Right renal cortex interstitium (tissue), 3 donors: ENCODE data around the gene WDR5. TPM values are rescaled to one million over a fixed set of nuclear protein-coding genes. Genes with fewer than 3 reads are reported as not detected.

Experiments used
- DNase-seq, 3 donors: peaks; one replicate each; pipeline ENCODE4 v3.0.0-alpha.2; 2013; ENCODE audit warnings: low read depth in 3 of 3, low spot score in 2 of 3
- polyA plus RNA-seq, 3 donors: library from polyadenylated mRNA; unstranded; fragments of 120-200 nt; gene quantifications; one replicate each; pipeline ENCODE4 v1.2.1, GENCODE V29; 2013; ENCODE audit not compliant: insufficient read length in 3 of 3

The WDR5 gene
- polyA plus RNA-seq, 3 donors = 35.4 to 38.4 (median 36.7) TPM

- no peak for DNase-seq
Observed at GRCh38 chr9:134157378-134157885, 21.6 kb downstream of the WDR5 start.

- no peak for DNase-seq
Observed at GRCh38 chr9:134158242-134158641, 22.4 kb downstream of the WDR5 start.

DNA sequence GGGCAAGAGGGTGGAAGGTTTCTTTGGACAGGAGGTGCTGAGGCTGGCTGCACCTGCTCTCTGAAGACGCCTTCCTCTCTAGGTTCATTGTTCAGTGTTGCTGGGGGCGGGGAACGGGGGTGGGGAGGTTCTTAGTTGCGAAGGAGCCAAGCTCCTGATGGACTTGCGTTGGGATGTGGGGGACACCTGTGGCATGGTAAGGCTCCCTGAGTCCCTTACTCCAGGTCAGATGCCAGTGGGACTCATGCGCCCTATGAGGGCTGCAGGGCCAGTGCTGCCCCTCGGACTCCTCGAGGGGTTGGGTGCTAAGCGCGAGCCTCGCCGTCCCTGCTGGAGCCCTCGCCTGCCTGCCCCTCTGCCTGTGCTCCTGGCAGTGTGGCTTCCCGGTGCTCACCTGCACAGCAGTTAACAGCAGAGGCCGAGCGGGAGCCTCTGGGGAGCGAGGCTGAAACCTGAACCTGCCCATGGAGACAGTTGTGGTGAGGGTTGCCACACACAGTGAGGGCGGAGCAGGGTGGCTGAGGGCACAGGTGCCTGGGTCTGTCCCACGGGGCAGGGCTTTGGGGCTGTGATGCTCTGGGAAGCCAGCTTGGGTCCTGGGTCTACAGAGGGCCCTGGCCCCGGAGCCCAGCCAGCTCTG lies 23.0 kb downstream of the WDR5 start:
- no peak for DNase-seq

- DNase-seq = no peak
Observed at GRCh38 chr9:134159566-134160245, 23.8 kb downstream of the WDR5 start.

GRCh38 chr9:134161647-134162046 lies 25.8 kb downstream of the WDR5 start:
- DNase-seq = no peak

- DNase-seq = no peak
Observed at GRCh38 chr9:134162212-134162775, 26.4 kb downstream of the WDR5 start.

DNA sequence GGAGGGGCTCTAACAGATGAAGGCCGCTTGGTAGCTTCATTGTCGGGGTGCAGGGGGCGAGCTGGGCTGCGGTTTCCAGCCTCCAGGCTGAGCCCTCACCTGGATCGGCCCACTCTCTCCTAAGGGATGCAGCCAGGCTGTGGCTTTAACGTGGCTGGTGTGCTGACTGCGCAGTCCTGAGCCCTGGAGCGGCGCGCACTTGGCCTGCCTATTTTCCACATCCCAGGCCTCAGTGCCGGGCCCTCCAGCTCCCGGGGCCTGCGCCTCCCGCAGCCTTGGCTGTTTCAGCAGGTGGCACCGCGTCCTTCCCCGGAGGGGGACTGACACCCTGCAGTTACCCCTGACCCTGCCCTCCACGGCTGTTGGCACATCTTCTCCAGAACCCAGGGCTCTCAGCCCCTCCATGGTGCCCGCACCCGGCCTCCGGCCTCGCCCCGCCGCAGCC lies 27.1 kb downstream of the WDR5 start:
- no peak for DNase-seq

GRCh38 chr9:134163371-134164196 lies 27.7 kb downstream of the WDR5 start:
- DNase-seq = no peak

DNA sequence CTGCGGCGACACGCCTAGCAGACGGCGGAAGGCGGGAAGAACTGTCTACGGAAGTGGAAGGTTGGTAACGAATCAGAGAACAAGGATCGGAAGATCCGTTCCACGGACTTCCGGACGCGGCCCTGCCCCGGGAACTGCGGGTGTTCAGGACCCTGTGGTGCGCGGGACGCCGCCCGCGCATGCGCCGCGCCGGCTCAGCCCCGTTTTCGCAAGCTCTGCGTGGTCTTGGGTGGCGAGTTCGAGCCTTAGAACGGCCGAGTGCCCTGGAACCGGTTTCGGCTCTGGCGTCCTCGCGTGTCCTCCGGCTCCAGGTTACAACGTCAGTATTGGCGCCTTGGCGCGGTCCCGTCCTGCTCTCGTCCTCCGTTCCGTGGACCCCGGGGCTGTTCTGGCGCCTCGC lies 29.0 kb downstream of the WDR5 start:
- DNase-seq = no peak

DNA sequence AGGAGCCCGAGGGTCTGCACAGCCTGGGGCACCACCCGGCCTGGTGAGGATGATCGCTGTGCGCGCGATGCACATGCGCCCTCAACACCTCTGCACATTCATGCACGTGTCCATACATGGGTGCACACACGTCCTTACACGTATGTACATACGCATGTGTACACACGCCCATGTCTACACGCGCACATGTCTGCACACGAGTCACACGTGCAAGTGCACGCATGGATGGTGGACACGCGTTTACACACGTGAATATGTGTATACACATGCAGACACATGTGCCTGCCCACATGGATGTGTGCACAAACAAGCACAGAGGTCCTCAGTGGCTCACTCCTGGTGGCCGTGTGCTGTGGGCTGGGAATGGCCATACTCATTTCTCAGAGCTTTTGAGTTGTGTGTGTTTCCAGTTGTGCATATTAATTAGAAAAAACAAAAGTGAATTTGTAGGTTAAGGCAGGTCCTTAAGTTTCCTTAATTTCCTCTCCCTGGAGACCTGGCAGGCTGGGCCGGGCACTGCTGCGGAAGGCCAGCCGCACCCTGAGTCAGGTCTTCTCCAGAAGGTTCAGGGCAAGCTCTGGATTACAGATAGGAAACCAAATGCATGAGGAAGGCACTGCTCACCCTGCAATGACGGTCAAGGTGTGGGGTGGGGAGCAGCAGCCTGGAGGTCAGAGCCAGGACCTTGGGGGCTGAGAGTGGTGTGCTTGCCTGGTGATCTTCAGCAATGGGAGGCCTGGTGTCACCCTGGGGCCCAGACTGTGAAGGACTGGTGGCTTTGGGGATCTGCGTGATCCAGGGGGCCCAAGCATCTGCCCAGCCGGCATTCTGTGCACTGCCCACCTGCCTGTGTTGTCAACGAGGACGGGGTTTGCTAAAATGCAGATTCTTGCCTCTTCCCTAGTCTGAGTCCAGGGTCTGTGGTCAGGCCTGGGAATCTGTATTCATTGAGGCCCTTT lies 29.8 kb downstream of the WDR5 start:
- DNase-seq = no peak

DNA sequence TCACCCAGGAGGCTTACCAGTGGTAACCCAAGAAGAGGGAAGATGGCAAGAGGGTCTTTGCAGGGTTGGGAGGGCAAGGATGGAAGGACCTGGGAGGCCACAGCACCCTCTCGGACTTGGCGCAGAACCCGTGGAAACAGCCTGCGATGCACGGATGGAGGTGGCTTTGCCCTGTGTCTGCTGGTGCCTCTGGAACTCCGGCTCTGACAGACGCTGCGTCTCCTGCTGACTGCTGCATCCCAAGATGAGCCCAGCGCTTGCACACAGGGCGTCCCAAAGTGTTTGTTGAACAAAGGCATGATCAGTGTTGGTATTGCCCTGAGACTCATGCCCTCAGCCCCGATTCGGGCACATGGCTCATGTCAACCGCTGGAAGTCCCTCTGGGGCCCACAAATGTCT lies 30.5 kb downstream of the WDR5 start:
- DNase-seq = no peak

DNA sequence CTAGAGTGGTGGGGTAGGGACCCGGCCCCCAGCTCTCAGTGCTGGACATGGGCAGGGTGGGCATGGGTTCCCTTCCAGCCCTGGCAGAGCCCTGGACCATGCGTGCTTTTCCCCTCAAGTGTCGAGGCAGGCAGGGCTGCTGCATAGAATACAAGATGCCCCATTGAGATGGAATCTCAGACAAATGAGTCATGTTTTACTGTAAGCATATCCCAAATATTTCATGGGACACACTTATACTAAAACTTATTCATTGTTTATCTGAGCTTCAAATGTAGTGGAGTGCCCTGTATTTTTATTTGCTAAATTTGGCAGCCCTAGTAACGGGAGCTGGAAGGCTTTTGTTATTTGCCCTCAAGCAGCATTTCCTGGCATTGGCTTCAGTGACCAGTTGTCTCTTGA lies 31.6 kb downstream of the WDR5 start:
- DNase-seq = no peak

GRCh38 chr9:134168757-134169550 lies 33.1 kb downstream of the WDR5 start:
- DNase-seq = no peak

DNA sequence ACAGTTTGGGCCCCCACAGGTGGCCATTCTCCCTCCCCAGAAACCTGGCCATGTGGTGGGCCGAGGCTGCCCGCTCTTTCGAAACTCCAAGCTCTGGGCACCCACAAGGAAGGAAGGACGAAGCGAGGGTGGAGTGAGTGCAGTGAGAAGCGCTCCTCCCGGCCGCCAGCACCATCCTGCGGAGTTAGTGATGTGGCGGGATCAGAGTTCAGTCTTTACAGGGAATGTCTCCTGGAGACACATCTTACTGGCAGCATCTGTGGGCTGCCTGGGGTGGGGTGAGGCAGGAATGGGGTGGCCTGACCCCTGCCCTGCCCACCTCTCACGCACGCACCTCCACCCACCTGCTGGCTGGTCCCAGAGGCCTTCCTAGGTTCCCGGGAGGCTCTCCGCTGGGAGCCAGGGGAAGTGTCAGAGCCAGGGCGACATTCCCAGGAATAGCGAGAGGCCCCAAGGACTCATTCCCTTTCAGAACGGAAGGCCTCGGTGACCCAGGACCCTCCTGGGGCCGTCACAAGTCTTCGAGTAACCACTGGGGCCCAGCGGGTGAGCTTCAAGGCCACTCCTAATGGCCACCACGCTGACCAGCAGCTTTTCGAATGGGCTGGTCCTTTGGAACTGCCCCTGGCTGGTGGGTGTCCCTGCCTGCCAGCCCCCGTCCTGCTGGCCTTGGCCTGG lies 34.0 kb downstream of the WDR5 start:
- no peak for DNase-seq

GRCh38 chr9:134170532-134171315 lies 34.8 kb downstream of the WDR5 start:
- no peak for DNase-seq

GRCh38 chr9:134171316-134172197 lies 35.7 kb downstream of the WDR5 start:
- no peak for DNase-seq
